GM12878 (cell line): ENCODE data around the gene MRPL36. TPM values are rescaled to one million over a fixed set of nuclear protein-coding genes. Genes with fewer than 3 reads are reported as not detected.

ENCODE experiments used
- ASH2L ChIP-seq: fragments of 300-600, 200-600 bp; sonication (generic); IDR thresholded peaks from 2 replicates; pipeline ENCODE4 v1.6.1; 2017; ENCODE audit warnings: low read depth, mild to moderate bottlenecking, borderline replicate concordance
- CBX5 ChIP-seq: sonication (generic); IDR thresholded peaks from 2 replicates; pipeline ENCODE4 v1.6.1; 2016; ENCODE audit warnings: low read depth, moderate library complexity, mild to moderate bottlenecking, inconsistent platforms
- CEBPB ChIP-seq, 2 experiments: fragments of 150-350 bp in 1 of 2; IDR thresholded peaks; 2 replicates each; pipeline ENCODE4 v1.6.1; 2012 to 2014; ENCODE audit warnings: low read depth in 2 of 2, low read length in 2 of 2, borderline replicate concordance in 1 of 2, inconsistent platforms in 1 of 2
- CHD1 ChIP-seq: IDR thresholded peaks from 2 replicates; pipeline ENCODE4 v1.6.1; 2012; ENCODE audit warnings: low read depth, low read length, improper control_type of control experiment
- CHD2 ChIP-seq: IDR thresholded peaks from 2 replicates; pipeline ENCODE4 v1.6.1; 2011; ENCODE audit warnings: low read depth, low read length, improper control_type of control experiment, borderline replicate concordance
- CREM ChIP-seq: IDR thresholded peaks from 2 replicates; pipeline ENCODE4 v1.6.1; 2014; ENCODE audit warnings: antibody characterized with exemption, low read depth
- ESRRA ChIP-seq: IDR thresholded peaks from 2 replicates; pipeline ENCODE4 v1.6.1; 2012; ENCODE audit warnings: mild to moderate bottlenecking, low read length, improper control_type of control experiment
- HCFC1 ChIP-seq: fragments of 150-350 bp; IDR thresholded peaks from 2 replicates; pipeline ENCODE4 v1.6.1; 2014; ENCODE audit warnings: low read length
- IRF3 ChIP-seq: fragments of 450-650 bp; IDR thresholded peaks from 2 replicates; pipeline ENCODE4 v1.6.1; 2014; ENCODE audit warnings: mild to moderate bottlenecking
- JUND ChIP-seq: IDR thresholded peaks from 2 replicates; pipeline ENCODE4 v1.6.1; 2012; ENCODE audit warnings: low read depth, mild to moderate bottlenecking, low read length, improper control_type of control experiment, moderate library complexity
- MTA2 ChIP-seq: fragments of 450-650 bp; IDR thresholded peaks from 2 replicates; pipeline ENCODE4 v1.6.1; 2016; ENCODE audit warnings: low read depth, mild to moderate bottlenecking, moderate library complexity
- MYB ChIP-seq: fragments of 150-350 bp; IDR thresholded peaks from 2 replicates; pipeline ENCODE4 v1.6.1; 2014; ENCODE audit warnings: mild to moderate bottlenecking, low read depth, low read length, borderline replicate concordance
- MYC ChIP-seq: IDR thresholded peaks from 2 replicates; pipeline ENCODE4 v1.6.1; 2011; ENCODE audit warnings: mild to moderate bottlenecking, low read length, moderate library complexity, inconsistent platforms; ENCODE audit not compliant: insufficient read depth, insufficient replicate concordance, insufficient read length, severe bottlenecking
- NBN ChIP-seq: fragments of 450-650 bp; IDR thresholded peaks from 2 replicates; pipeline ENCODE4 v1.6.1; 2016
- NFXL1 ChIP-seq: fragments of 450-650 bp; IDR thresholded peaks from 2 replicates; pipeline ENCODE4 v1.6.1; 2017; ENCODE audit warnings: antibody characterized with exemption, mild to moderate bottlenecking, borderline replicate concordance
- NFYB ChIP-seq: IDR thresholded peaks from 2 replicates; pipeline ENCODE4 v1.6.1; 2011; ENCODE audit warnings: low read depth, mild to moderate bottlenecking, low read length, improper control_type of control experiment, moderate library complexity; ENCODE audit not compliant: insufficient read depth
- NR2C2 ChIP-seq: IDR thresholded peaks from 2 replicates; pipeline ENCODE4 v1.6.1; 2011; ENCODE audit warnings: borderline replicate concordance, low read depth; ENCODE audit not compliant: control insufficient read depth, insufficient read length
- PAX5 ChIP-seq: IDR thresholded peaks from 2 replicates; pipeline ENCODE4 v1.6.1; 2011; ENCODE audit warnings: low read depth, low read length, borderline replicate concordance
- RAD51 ChIP-seq: fragments of 450-650 bp; IDR thresholded peaks from 2 replicates; pipeline ENCODE4 v1.6.1; 2016; ENCODE audit warnings: moderate library complexity, mild to moderate bottlenecking, inconsistent platforms
- RB1 ChIP-seq: fragments of 450-650 bp; formaldehyde crosslinking; IDR thresholded peaks from 2 replicates; pipeline ENCODE4 v1.6.1; 2017; ENCODE audit warnings: mild to moderate bottlenecking, borderline replicate concordance
- RFX5 ChIP-seq: IDR thresholded peaks from 2 replicates; pipeline ENCODE4 v1.6.1; 2011; ENCODE audit warnings: low read depth, low read length, improper control_type of control experiment
- SIN3A ChIP-seq: IDR thresholded peaks from 2 replicates; pipeline ENCODE4 v1.6.1; 2012; ENCODE audit warnings: low read depth, low read length, improper control_type of control experiment
- STAT3 ChIP-seq: IDR thresholded peaks from 2 replicates; pipeline ENCODE4 v1.6.1; 2011; ENCODE audit warnings: low read depth, low read length, improper control_type of control experiment
- TAF1 ChIP-seq: IDR thresholded peaks from 2 replicates; pipeline ENCODE4 v1.6.1; 2011; ENCODE audit warnings: mild to moderate bottlenecking, low read depth, low read length, borderline replicate concordance
- TCF7 ChIP-seq: IDR thresholded peaks from 2 replicates; pipeline ENCODE4 v1.6.1; 2014; ENCODE audit warnings: antibody characterized with exemption, borderline replicate concordance
- WRNIP1 ChIP-seq: IDR thresholded peaks from 2 replicates; pipeline ENCODE4 v1.6.1; 2011; ENCODE audit warnings: low read depth, low read length, improper control_type of control experiment, borderline replicate concordance
- polyA plus RNA-seq, 11 experiments: library from polyadenylated mRNA; depleted of rRNA in 4 of 11; unstranded in 6 of 11; stranded (reverse) in 5 of 11; fragments of >200 nt; fragmentation: Nextera tagmentation in 4 of 11; fragmentation: Illumina TruSeq in 1 of 11; extraction: Ambion mirVana in 4 of 11; extraction: Trizol in 1 of 11; gene quantifications; 1 replicate in 1 of 11; 2 replicates in 10 of 11; pipeline versions ENCODE4 v1.2.1 to v1.2.3, GENCODE V29; 2011 to 2016; ENCODE audit warnings: inconsistent platforms in 2 of 11, missing spikeins in 2 of 11, low read depth in 1 of 11
- total RNA-seq, 4 experiments: library from RNA; depleted of rRNA in 3 of 4; stranded (reverse); fragments of >200 nt in 3 of 4; fragmentation: Illumina TruSeq in 1 of 4; extraction: Trizol in 1 of 4; gene quantifications; 2 replicates each; pipeline versions ENCODE4 v1.2.1 to v1.2.3, GENCODE V29; 2013 to 2021
- TF ChIP-seq, protein P1 (sequence below): fragments of 450-650 bp; IDR thresholded peaks from 2 replicates; pipeline ENCODE4 v1.6.1; 2018; ENCODE audit warnings: borderline replicate concordance, mild to moderate bottlenecking; ENCODE audit not compliant: partially characterized antibody
- TF ChIP-seq, protein P2 (sequence below): fragments of 450-650 bp; IDR thresholded peaks from 2 replicates; pipeline ENCODE4 v1.6.1; 2017; ENCODE audit warnings: borderline replicate concordance

Gene MRPL36
- total and polyA plus RNA-seq, 10 of the 15 experiments (the other 5 are each of a cell fraction or from before 2014, with no cell fraction given): 89.2 to 559 (median 152) TPM

DNA sequence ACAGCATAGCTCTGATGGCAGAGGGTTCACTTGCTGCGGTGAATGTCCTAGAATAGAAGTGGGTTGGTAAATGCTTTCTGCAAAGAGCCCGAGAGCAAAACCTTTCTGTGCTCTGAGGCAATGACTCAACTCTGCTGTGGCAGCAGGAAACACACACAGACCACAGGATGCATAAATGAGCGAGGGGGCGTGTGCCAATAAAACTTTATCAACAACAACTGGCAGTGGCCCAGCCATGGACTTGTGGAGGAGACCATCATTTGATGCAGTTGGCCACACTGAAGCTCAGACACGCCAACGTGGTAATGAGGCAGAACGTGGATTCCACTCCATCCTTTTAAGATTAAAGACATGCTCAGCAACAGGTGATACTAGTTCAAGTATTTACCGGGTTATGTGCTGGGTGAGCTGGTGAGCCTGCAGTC, 6.8 kb downstream of the MRPL36 start (continued):
- TF ChIP-seq, protein P1, sequence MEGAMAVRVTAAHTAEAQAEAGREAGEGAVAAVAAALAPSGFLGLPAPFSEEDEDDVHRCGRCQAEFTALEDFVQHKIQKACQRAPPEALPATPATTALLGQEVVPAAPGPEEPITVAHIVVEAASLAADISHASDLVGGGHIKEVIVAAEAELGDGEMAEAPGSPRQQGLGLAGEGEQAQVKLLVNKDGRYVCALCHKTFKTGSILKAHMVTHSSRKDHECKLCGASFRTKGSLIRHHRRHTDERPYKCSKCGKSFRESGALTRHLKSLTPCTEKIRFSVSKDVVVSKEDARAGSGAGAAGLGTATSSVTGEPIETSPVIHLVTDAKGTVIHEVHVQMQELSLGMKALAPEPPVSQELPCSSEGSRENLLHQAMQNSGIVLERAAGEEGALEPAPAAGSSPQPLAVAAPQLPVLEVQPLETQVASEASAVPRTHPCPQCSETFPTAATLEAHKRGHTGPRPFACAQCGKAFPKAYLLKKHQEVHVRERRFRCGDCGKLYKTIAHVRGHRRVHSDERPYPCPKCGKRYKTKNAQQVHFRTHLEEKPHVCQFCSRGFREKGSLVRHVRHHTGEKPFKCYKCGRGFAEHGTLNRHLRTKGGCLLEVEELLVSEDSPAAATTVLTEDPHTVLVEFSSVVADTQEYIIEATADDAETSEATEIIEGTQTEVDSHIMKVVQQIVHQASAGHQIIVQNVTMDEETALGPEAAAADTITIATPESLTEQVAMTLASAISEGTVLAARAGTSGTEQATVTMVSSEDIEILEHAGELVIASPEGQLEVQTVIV: no peak
- TF ChIP-seq CHD2: peak; percentile 89
- peak; percentile 70; the same call in 1 of the 2 replicates for TF ChIP-seq RFX5
- TF ChIP-seq CBX5: peak; percentile 98
- TF ChIP-seq WRNIP1: no peak
- TF ChIP-seq TCF7: peak; percentile 79; the same call in 1 of the 2 replicates
- peak; percentile 57; the same call in 1 of the 2 replicates for TF ChIP-seq RAD51
- peak; percentile 87 for TF ChIP-seq TAF1
- TF ChIP-seq, protein P2, sequence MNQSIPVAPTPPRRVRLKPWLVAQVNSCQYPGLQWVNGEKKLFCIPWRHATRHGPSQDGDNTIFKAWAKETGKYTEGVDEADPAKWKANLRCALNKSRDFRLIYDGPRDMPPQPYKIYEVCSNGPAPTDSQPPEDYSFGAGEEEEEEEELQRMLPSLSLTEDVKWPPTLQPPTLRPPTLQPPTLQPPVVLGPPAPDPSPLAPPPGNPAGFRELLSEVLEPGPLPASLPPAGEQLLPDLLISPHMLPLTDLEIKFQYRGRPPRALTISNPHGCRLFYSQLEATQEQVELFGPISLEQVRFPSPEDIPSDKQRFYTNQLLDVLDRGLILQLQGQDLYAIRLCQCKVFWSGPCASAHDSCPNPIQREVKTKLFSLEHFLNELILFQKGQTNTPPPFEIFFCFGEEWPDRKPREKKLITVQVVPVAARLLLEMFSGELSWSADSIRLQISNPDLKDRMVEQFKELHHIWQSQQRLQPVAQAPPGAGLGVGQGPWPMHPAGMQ: no peak
- TF ChIP-seq NBN: peak; percentile 95
- peak; percentile 95 for TF ChIP-seq MTA2
- TF ChIP-seq ASH2L: 0 out of 2 replicates have a peak, but pooled peaks have one; percentile 37
- TF ChIP-seq SIN3A: peak; percentile 62; the same call in 1 of the 2 replicates
- peak; percentile 85; the same call in 1 of the 2 replicates for TF ChIP-seq JUND
- no peak for TF ChIP-seq IRF3
- peak in 1 of 2 experiments; percentile 65; a peak in 2 of 4 replicates for TF ChIP-seq CEBPB (IDR thresholded peaks at IDR 0.05; ENCODE audit: borderline replicate concordance in 1 of 2, low read depth in 2 of 2, low read length in 2 of 2)
- TF ChIP-seq STAT3: peak; percentile 80; the same call in 1 of the 2 replicates
- no peak for TF ChIP-seq NR2C2
- TF ChIP-seq CREM: peak; percentile 93
- peak; percentile 23 for TF ChIP-seq MYC
- TF ChIP-seq RB1: peak; percentile 37; the same call in 1 of the 2 replicates
- no peak for TF ChIP-seq NFXL1
- TF ChIP-seq PAX5: peak; percentile 94
- TF ChIP-seq MYB: no peak
- no peak for TF ChIP-seq ESRRA
- TF ChIP-seq NFYB: no peak
- peak; percentile 64 for TF ChIP-seq HCFC1
- TF ChIP-seq CHD1: no peak
